Astrocyte of the spinal cord (primary cell): ENCODE results near the gene CALR.

Experiments used
- DNase-seq: peaks from one replicate; pipeline ENCODE4 v3.0.0; 2011; ENCODE audit warnings: low read depth, low spot score
- H3K4me3 ChIP-seq: 2 replicates; pipeline ENCODE4 v1.5.1; 2011; ENCODE audit warnings: low read depth, mild to moderate bottlenecking, low read length, moderate library complexity
- CTCF ChIP-seq: IDR thresholded peaks from 2 replicates; pipeline ENCODE4 v1.5.1; 2012; ENCODE audit warnings: low read depth, mild to moderate bottlenecking, low read length, inconsistent platforms
- in situ Hi-C: cut with HindIII; loops from 2 replicates; pipeline ENCODE4 v1.10.0; 2017; ENCODE audit warnings: low sequenced_read_pairs

The CALR gene

GRCh38 chr19:12921047-12921446, 17.4 kb upstream of the CALR start:
- no peak overlapping the region for H3K4me3 ChIP-seq
- in situ Hi-C loops, result no loop called here
- TF ChIP-seq CTCF, result no peak
- DNase-seq, result no peak

- H3K4me3 ChIP-seq, result no peak overlapping the region
- in situ Hi-C loops, result no loop called here
- DNase-seq, result no peak
- no peak for TF ChIP-seq CTCF
Observed at GRCh38 chr19:12922959-12923358, 15.4 kb upstream of the CALR start.

- TF ChIP-seq CTCF, result no peak
- H3K4me3 ChIP-seq, result no peak overlapping the region
- in situ Hi-C loops, result no loop called here
Observed at GRCh38 chr19:12924621-12925310, 13.6 kb upstream of the CALR start.

GRCh38 chr19:12930002-12930645, 8.3 kb upstream of the CALR start:
- no peak for TF ChIP-seq CTCF
- in situ Hi-C loops, result no loop called here
- H3K4me3 ChIP-seq, result no peak overlapping the region
- no peak for DNase-seq

More at GRCh38 chr19:12924621-12925310, 13.6 kb upstream of the CALR start:
- DNase-seq, result no peak

- TF ChIP-seq CTCF, result no peak
- no peak for DNase-seq
- peak overlapping the region; percentile 96 for H3K4me3 ChIP-seq
- in situ Hi-C loops, result no loop called here
Observed at GRCh38 chr19:12932392-12933286, 5.8 kb upstream of the CALR start.

GRCh38 chr19:12933287-12934072, 4.9 kb upstream of the CALR start, which contains the start of gene FARSA:
FARSA (minus strand) TSS chr19:12933711; CDS start chr19:12933696, 15 bp downstream.
- DNase-seq, result peak; percentile 90
- in situ Hi-C loops, result no loop called here
- peak within 1 kb of the TSS; percentile 96 for H3K4me3 ChIP-seq
- TF ChIP-seq CTCF, result no peak
